DND-41 (cell line): Measurements from ENCODE around the gene SUPT3H.

ENCODE experiments used
- ATAC-seq: fragments of 200-7000 bp; cut with Tn5 transposase; 3 replicates; pipeline ENCODE4 v1.9.1; 2021; ENCODE audit warnings: low read depth; ENCODE audit not compliant: insufficient read depth
- DNase-seq: peaks from one replicate; pipeline ENCODE4 v3.0.0-alpha.2; 2020
- H2AFZ ChIP-seq: 2 replicates; pipeline ENCODE4 v1.6.0; 2012; ENCODE audit warnings: low read depth, low read length
- H3K27ac ChIP-seq: 2 replicates; pipeline ENCODE4 v1.5.1; 2012; ENCODE audit warnings: low read length, inconsistent platforms
- H3K27me3 ChIP-seq: fragments of 200-600 bp; sonication (generic); 2 replicates; pipeline ENCODE4 v1.6.0; 2012; ENCODE audit warnings: low read length, mild to moderate bottlenecking, inconsistent platforms; ENCODE audit not compliant: insufficient read depth, poor library complexity
- H3K36me3 ChIP-seq: 2 replicates; pipeline ENCODE4 v1.5.1; 2012; ENCODE audit warnings: low read length, inconsistent platforms; ENCODE audit not compliant: insufficient read depth
- H3K4me1 ChIP-seq: 2 replicates; pipeline ENCODE4 v1.5.1; 2012; ENCODE audit warnings: mild to moderate bottlenecking, low read length; ENCODE audit not compliant: insufficient read depth
- H3K4me2 ChIP-seq: 2 replicates; pipeline ENCODE4 v1.6.0; 2012; ENCODE audit warnings: mild to moderate bottlenecking, moderate library complexity, low read length, inconsistent platforms; ENCODE audit not compliant: insufficient read depth
- H3K4me3 ChIP-seq, 2 experiments: fragments of 200-600 bp in 1 of 2; shearing (Covaris generic) in 1 of 2; 2 replicates each; pipeline ENCODE4 v1.5.1; 2012 to 2016; ENCODE audit warnings: inconsistent platforms in 2 of 2, low read length in 2 of 2, mild to moderate bottlenecking in 2 of 2, low read depth in 1 of 2, moderate library complexity in 1 of 2
- H3K79me2 ChIP-seq: 2 replicates; pipeline ENCODE4 v1.6.0; 2012; ENCODE audit warnings: low read length, inconsistent platforms; ENCODE audit not compliant: insufficient read depth
- H3K9ac ChIP-seq: 2 replicates; pipeline ENCODE4 v1.6.0; 2012; ENCODE audit warnings: low read depth, mild to moderate bottlenecking, inconsistent platforms, low read length, moderate library complexity
- H3K9me3 ChIP-seq: 2 replicates; pipeline ENCODE4 v1.5.1; 2012; ENCODE audit warnings: low read length, moderate library complexity, mild to moderate bottlenecking, inconsistent platforms; ENCODE audit not compliant: insufficient read depth, severe bottlenecking
- H4K20me1 ChIP-seq: 2 replicates; pipeline ENCODE4 v1.6.0; 2012; ENCODE audit warnings: low read length; ENCODE audit not compliant: insufficient read depth
- CTCF ChIP-seq: IDR thresholded peaks from 2 replicates; pipeline ENCODE4 v1.5.1; 2012; ENCODE audit warnings: borderline replicate concordance, low read length, moderate library complexity, mild to moderate bottlenecking; ENCODE audit not compliant: poor library complexity, severe bottlenecking; ENCODE audit errors: extremely low read depth
- EZH2 ChIP-seq: IDR thresholded peaks from 3 replicates; pipeline ENCODE4 v1.6.1; 2012; ENCODE audit warnings: borderline replicate concordance, low read depth, mild to moderate bottlenecking, moderate library complexity, low read length, inconsistent platforms; ENCODE audit not compliant: severe bottlenecking

SUPT3H gene

GRCh38 chr6:44935693-44936300, 441.9 kb downstream of the SUPT3H start:
- peaks cover 48% of the 10 kb centered on the region for H3K4me1 ChIP-seq
- H3K36me3 ChIP-seq: no peaks in the 10 kb centered on the region
- no peaks in the 10 kb centered on the region for H3K9me3 ChIP-seq
- no peak overlapping the region for H3K9ac ChIP-seq
- no peak overlapping the region for H3K27ac ChIP-seq
- DNase-seq: no peak
- no peaks in the 10 kb centered on the region for H3K27me3 ChIP-seq
- ATAC-seq: no peak
- no peaks in the 10 kb centered on the region for H3K79me2 ChIP-seq
- no peak overlapping the region for H2AFZ ChIP-seq
- H3K4me3 ChIP-seq: no peak overlapping the region
- TF ChIP-seq CTCF (no peak), EZH2 (no peak)
- no peaks in the 10 kb centered on the region for H4K20me1 ChIP-seq
- no peak overlapping the region for H3K4me2 ChIP-seq

- Histone ChIP-seq H3K9me3 (no peaks in the 10 kb centered on the region), H4K20me1 (no peaks in the 10 kb centered on the region), H3K27ac (peak overlapping the region; percentile 74), H3K4me3 (peak overlapping the region; percentile 15 to 55; a peak in 3 of 4 replicates), H3K4me2 (peak overlapping the region; percentile 75), H3K9ac (peak overlapping the region; percentile 50), H3K36me3 (no peaks in the 10 kb centered on the region), H3K79me2 (no peaks in the 10 kb centered on the region), H3K27me3 (no peaks in the 10 kb centered on the region), H2AFZ (peak overlapping the region; percentile 82), H3K4me1 (peaks cover 52% of the 10 kb centered on the region)
- TF ChIP-seq CTCF (no peak), EZH2 (no peak)
- peak; percentile 60 for ATAC-seq
- DNase-seq: no peak
Measured at GRCh38 chr6:44933108-44933507, 444.6 kb downstream of the SUPT3H start.

GRCh38 chr6:44932651-44933091, 445.1 kb downstream of the SUPT3H start:
- TF ChIP-seq CTCF: no peak
- H3K36me3 ChIP-seq: no peaks in the 10 kb centered on the region
- H3K4me1 ChIP-seq: peaks cover 52% of the 10 kb centered on the region
- ATAC-seq (peak; percentile 85), DNase-seq (peak; percentile 57)
- H4K20me1 ChIP-seq: no peaks in the 10 kb centered on the region
- peak overlapping the region; percentile 15 to 55; a peak in 3 of 4 replicates for H3K4me3 ChIP-seq
- H3K4me2 ChIP-seq: peak overlapping the region; percentile 75
- peak overlapping the region; percentile 50 for H3K9ac ChIP-seq
- no peaks in the 10 kb centered on the region for H3K79me2 ChIP-seq
- no peaks in the 10 kb centered on the region for H3K27me3 ChIP-seq
- H3K9me3 ChIP-seq: no peaks in the 10 kb centered on the region
- peak overlapping the region; percentile 82 for H2AFZ ChIP-seq
- peak overlapping the region; percentile 74 for H3K27ac ChIP-seq
